Nephron progenitor cell (in vitro differentiated cells): Measurements from ENCODE around the gene OLFM1.

Experiments
- DNase-seq: peaks from one replicate; pipeline ENCODE4 v3.0.0; 2021
- H3K27ac Mint-ChIP-seq: 2 replicates; pipeline ENCODE4 v1.8.0; 2021; ENCODE audit warnings: mild to moderate bottlenecking, moderate library complexity, mixed read lengths
- H3K27me3 Mint-ChIP-seq: 2 replicates; pipeline ENCODE4 v1.8.0; 2021; ENCODE audit warnings: mild to moderate bottlenecking, low read depth, mixed read lengths; ENCODE audit not compliant: poor library complexity
- H3K36me3 Mint-ChIP-seq: 2 replicates; pipeline ENCODE4 v1.8.0; 2021; ENCODE audit warnings: low read depth, mixed read lengths
- H3K4me1 Mint-ChIP-seq: 2 replicates; pipeline ENCODE4 v1.8.0; 2021; ENCODE audit warnings: mixed read lengths
- H3K4me3 Mint-ChIP-seq: 2 replicates; pipeline ENCODE4 v1.8.0; 2021; ENCODE audit warnings: mild to moderate bottlenecking, moderate library complexity, mixed read lengths
- H3K9me3 Mint-ChIP-seq: 2 replicates; pipeline ENCODE4 v1.8.0; 2021; ENCODE audit warnings: mild to moderate bottlenecking, moderate library complexity, mixed read lengths
- CTCF ChIP-seq: fragments of 200-600 bp; sonication (generic); IDR thresholded peaks from 2 replicates; pipeline ENCODE4 v1.5.0; 2021; ENCODE audit warnings: antibody characterized with exemption

Gene OLFM1

DNA sequence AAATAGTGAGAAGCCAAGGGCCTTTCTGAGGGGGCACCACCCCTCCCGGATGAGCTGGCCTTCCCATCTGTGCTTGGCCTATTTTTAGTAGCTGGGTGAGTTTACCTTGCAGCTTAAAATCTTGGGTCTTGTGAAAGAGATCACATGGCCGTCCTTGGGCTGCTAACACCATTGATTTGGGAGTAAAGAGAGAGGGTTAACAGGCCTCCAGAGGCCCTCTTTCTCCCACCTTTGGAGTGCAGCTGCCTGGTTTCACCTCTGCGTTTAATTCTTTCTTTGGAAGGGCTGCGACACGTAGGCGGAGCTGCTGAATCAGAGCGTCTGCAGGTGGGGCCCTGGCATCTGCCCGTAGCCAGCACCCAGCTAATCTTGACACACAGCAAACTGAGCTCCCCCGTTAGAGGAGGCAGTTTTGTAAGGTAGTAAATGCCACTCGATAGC, 12.8 kb downstream of the OLFM1 start:
- H3K27ac Mint-ChIP-seq: no peak overlapping the region
- peaks cover 9% of the 10 kb centered on the region for H3K27me3 Mint-ChIP-seq
- H3K9me3 Mint-ChIP-seq: no peaks in the 10 kb centered on the region
- no peak for DNase-seq
- peaks cover 55% of the 10 kb centered on the region for H3K4me1 Mint-ChIP-seq
- H3K36me3 Mint-ChIP-seq: no peaks in the 10 kb centered on the region
- TF ChIP-seq CTCF: no peak
- no peak overlapping the region for H3K4me3 Mint-ChIP-seq

GRCh38 chr9:135100725-135101410, 13.4 kb downstream of the OLFM1 start:
- H3K36me3 Mint-ChIP-seq: no peaks in the 10 kb centered on the region
- H3K4me1 Mint-ChIP-seq: peaks cover 50% of the 10 kb centered on the region
- H3K4me3 Mint-ChIP-seq: no peak overlapping the region
- no peak overlapping the region for H3K27ac Mint-ChIP-seq
- no peaks in the 10 kb centered on the region for H3K9me3 Mint-ChIP-seq
- no peak for TF ChIP-seq CTCF
- DNase-seq: no peak
- peaks cover 5% of the 10 kb centered on the region for H3K27me3 Mint-ChIP-seq

DNA sequence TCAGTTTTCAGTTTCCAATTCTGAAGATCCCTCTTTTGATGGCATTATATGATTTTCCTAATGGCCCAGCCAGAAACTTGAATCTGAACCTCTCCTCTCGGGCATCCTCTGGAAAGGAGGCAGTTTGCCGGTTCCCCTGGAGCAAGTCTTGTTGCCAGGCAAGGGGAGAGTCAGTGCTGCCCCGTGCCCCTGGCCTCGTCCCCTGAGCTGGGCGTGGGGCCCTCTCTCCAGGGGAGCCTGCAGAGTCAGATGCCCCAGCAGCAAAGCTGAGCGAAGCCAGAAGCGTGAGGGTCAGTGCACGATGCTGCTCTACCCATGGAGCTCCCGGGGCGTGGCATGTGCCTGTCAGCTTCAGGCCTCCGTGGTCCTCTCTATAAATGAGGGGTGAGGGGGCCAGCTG, 14.0 kb downstream of the OLFM1 start:
- no peak overlapping the region for H3K27ac Mint-ChIP-seq
- peaks cover 55% of the 10 kb centered on the region for H3K4me1 Mint-ChIP-seq
- H3K27me3 Mint-ChIP-seq: peaks cover 4% of the 10 kb centered on the region
- H3K9me3 Mint-ChIP-seq: no peaks in the 10 kb centered on the region
- no peak for TF ChIP-seq CTCF
- no peak overlapping the region for H3K4me3 Mint-ChIP-seq
- no peak for DNase-seq
- H3K36me3 Mint-ChIP-seq: no peaks in the 10 kb centered on the region

DNA sequence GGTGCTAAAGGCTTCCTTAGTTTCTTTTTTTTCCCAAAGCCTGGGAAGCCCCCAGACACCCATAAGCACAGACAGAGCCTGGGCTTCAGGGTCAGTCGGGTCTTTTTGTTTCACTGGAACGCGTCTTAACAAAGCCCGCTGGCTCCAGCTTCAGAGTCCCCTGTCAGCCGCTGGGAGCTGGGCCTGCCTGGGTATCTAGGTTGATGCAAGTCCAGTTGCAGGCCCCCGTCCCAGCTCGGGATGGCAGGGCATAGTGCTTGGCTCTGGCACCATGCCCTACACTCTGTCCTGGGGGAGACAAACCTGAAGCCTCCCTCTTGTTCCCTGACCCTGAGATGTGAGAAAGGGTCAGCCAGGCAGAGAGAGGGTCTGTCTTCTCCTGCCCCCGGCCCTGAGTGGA, 14.5 kb downstream of the OLFM1 start:
- no peaks in the 10 kb centered on the region for H3K9me3 Mint-ChIP-seq
- no peaks in the 10 kb centered on the region for H3K36me3 Mint-ChIP-seq
- peaks cover 6% of the 10 kb centered on the region for H3K27me3 Mint-ChIP-seq
- no peak overlapping the region for H3K4me3 Mint-ChIP-seq
- TF ChIP-seq CTCF: no peak
- H3K4me1 Mint-ChIP-seq: peaks cover 60% of the 10 kb centered on the region
- no peak overlapping the region for H3K27ac Mint-ChIP-seq
- no peak for DNase-seq

DNA sequence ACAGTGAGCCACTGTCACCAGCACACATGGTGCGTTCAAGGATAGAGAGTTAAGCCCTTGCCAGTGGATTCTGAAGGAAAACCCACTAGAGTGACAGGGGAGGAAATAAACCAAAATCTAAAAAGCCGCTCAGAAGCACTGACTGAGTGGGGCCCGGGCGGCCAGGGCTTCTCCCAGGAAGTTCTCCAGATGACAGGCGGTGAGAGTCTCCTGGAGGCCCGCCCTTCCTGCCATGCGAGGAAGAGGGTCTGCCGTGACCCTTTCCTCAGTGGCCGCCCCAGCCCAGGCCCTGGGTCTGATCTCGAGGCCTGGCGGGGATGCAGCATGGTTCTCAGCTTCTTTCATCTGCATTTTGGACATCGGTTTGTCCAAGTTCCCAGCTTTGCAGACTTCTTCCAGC, 14.9 kb downstream of the OLFM1 start:
- Mint-ChIP-seq H3K36me3 (no peaks in the 10 kb centered on the region), H3K27ac (no peak overlapping the region), H3K9me3 (no peaks in the 10 kb centered on the region), H3K4me1 (peaks cover 64% of the 10 kb centered on the region), H3K27me3 (peaks cover 6% of the 10 kb centered on the region), H3K4me3 (no peak overlapping the region)
- no peak for TF ChIP-seq CTCF
- no peak for DNase-seq

- Mint-ChIP-seq H3K27me3 (peaks cover 6% of the 10 kb centered on the region), H3K4me1 (peaks cover 71% of the 10 kb centered on the region), H3K27ac (no peak overlapping the region), H3K36me3 (no peaks in the 10 kb centered on the region), H3K9me3 (no peaks in the 10 kb centered on the region), H3K4me3 (no peak overlapping the region)
- TF ChIP-seq CTCF: no peak
- DNase-seq: no peak
These were observed 15.6 kb downstream of the OLFM1 start for GRCh38 chr9:135103001-135103446.
